B cell (primary cell): Measurements from ENCODE around the gene ABR.

ENCODE experiments used
- EZH2 ChIP-seq: IDR thresholded peaks from 2 replicates; pipeline ENCODE4 v1.6.1; 2012; ENCODE audit warnings: borderline replicate concordance, low read depth, mild to moderate bottlenecking, moderate library complexity, low read length; ENCODE audit not compliant: insufficient read depth, poor library complexity, severe bottlenecking
- TF ChIP-seq, protein P1 (sequence below): fragments of 200-600 bp; IDR thresholded peaks from one replicate; pipeline ENCODE4 v1.8.0; 2022; ENCODE audit warnings: antibody characterized with exemption, mild to moderate bottlenecking

- TF ChIP-seq, protein P1, sequence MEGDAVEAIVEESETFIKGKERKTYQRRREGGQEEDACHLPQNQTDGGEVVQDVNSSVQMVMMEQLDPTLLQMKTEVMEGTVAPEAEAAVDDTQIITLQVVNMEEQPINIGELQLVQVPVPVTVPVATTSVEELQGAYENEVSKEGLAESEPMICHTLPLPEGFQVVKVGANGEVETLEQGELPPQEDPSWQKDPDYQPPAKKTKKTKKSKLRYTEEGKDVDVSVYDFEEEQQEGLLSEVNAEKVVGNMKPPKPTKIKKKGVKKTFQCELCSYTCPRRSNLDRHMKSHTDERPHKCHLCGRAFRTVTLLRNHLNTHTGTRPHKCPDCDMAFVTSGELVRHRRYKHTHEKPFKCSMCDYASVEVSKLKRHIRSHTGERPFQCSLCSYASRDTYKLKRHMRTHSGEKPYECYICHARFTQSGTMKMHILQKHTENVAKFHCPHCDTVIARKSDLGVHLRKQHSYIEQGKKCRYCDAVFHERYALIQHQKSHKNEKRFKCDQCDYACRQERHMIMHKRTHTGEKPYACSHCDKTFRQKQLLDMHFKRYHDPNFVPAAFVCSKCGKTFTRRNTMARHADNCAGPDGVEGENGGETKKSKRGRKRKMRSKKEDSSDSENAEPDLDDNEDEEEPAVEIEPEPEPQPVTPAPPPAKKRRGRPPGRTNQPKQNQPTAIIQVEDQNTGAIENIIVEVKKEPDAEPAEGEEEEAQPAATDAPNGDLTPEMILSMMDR, result no peak
- no peak for TF ChIP-seq EZH2
Measured at GRCh38 chr17:1041746-1042145, 138.0 kb downstream of the ABR start.
